ENCODE measurements around the gene REEP3. TPM values are rescaled to one million over a fixed set of nuclear protein-coding genes. Genes with fewer than 3 reads are reported as not detected.

The REEP3 gene
- total and polyA plus RNA-seq, 2 donors (not counting 1 experiment from before 2014, with no cell fraction given) = 2.2 to 8.8 TPM

DNA sequence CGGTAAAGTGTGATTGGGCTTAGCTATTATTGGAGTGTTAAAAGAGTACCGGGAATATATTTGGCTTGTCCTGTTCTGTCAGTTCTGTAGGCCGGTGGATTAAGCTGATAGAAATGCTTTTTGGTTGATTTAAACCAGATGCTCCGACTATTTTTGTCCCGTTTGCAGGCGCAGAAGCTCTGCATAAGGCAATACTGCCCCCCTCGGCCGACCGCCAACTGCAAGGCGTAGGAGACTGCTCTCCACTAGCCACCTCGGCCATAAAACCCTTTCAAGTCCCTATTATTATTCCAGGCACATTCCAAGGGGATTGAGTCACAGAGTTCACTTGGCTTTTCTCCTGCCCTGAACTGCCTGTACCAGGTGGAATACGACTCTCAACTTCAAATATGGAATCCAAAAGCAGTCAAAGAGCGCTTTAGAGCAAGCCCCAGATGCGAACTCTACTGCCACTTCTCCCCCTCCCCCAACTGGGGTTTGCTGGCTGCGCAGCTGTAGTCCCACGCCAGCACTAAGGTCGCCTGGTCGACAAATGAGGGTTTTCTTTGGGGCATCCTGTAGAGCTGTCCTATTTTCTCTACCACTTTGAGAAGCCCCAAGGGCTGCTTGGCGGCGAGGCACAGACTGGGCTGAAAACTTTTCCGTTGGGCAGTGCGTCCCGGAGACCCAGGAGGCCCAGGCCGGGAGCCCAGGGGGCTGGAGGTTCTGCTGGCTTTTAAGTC, 108.3 kb downstream of the REEP3 start:
- WGBS (ENCODE audit: insufficient coverage) = under 1% methylated on average over 21 of the region's 24 CpGs
- POLR2A ChIA-PET = interaction anchor here (0.6 to 2.2 kb wide), 7 partner anchors 20 to 463 kb away, joined by 3 to 9 read pairs (median 4); partner anchors contain the start of gene REEP3
- Histone ChIP-seq H3K27ac (ENCODE audit: low read length in 2 of 2) (peak overlapping the region; percentile 61 to 66), H3K4me2 (replicated peaks; ENCODE audit: low read depth, low read length, poor library complexity, severe bottlenecking) (peak overlapping the region; percentile 86), H3K9me3 (ENCODE audit: control extremely low read depth in 1 of 3, control insufficient read depth in 2 of 3, insufficient read depth in 1 of 3, low read length in 2 of 3) (no peaks in the 10 kb centered on the region), H3K27me3 (replicated peaks in 1 of 4; ENCODE audit: control extremely low read depth in 1 of 4, control insufficient read depth in 3 of 4, insufficient read depth in 4 of 4, low read length in 3 of 4) (no peaks in the 10 kb centered on the region), H3K79me2 (ENCODE audit: control insufficient read depth, insufficient read depth, low read length) (no peaks in the 10 kb centered on the region), H3K4me1 (ENCODE audit: control insufficient read depth in 2 of 2, insufficient read depth in 2 of 2, low read length in 2 of 2) (peaks cover 17 to 28% of the 10 kb centered on the region in 2 donors), H3K36me3 (replicated peaks in 1 of 2; ENCODE audit: control extremely low read depth in 1 of 2, control insufficient read depth in 1 of 2, extremely low read depth in 1 of 2, insufficient read depth in 2 of 2, low read length in 1 of 2) (no peaks in the 10 kb centered on the region), H2AFZ (ENCODE audit: insufficient read depth, low read depth, low read length, poor library complexity, severe bottlenecking) (peak overlapping the region; percentile 74), H3K9ac (ENCODE audit: low read length) (peak overlapping the region; percentile 67), H4K20me1 (ENCODE audit: control insufficient read depth, insufficient read depth, low read length, poor library complexity, severe bottlenecking) (no peaks in the 10 kb centered on the region), H3K4me3 (ENCODE audit: control extremely low read depth in 1 of 5, extremely low read depth in 1 of 5, insufficient read depth in 1 of 5, low read depth in 2 of 5, low read length in 4 of 5) (peak overlapping the region; percentile 65 to 88 (median 81))
- Mint-ChIP-seq H3K4me3 (peak overlapping the region; percentile 97), H3K4me1 (peaks cover 24% of the 10 kb centered on the region), H3K9me3 (ENCODE audit: insufficient read depth) (no peaks in the 10 kb centered on the region), H3K27ac (peak overlapping the region; percentile 96), H3K27me3 (no peaks in the 10 kb centered on the region)
- TF ChIP-seq EZH2 (IDR thresholded peaks at IDR 0.05; ENCODE audit: borderline replicate concordance, insufficient read depth, low read depth, low read length, poor library complexity, severe bottlenecking) = no peak
- TF ChIP-seq, protein P1, sequence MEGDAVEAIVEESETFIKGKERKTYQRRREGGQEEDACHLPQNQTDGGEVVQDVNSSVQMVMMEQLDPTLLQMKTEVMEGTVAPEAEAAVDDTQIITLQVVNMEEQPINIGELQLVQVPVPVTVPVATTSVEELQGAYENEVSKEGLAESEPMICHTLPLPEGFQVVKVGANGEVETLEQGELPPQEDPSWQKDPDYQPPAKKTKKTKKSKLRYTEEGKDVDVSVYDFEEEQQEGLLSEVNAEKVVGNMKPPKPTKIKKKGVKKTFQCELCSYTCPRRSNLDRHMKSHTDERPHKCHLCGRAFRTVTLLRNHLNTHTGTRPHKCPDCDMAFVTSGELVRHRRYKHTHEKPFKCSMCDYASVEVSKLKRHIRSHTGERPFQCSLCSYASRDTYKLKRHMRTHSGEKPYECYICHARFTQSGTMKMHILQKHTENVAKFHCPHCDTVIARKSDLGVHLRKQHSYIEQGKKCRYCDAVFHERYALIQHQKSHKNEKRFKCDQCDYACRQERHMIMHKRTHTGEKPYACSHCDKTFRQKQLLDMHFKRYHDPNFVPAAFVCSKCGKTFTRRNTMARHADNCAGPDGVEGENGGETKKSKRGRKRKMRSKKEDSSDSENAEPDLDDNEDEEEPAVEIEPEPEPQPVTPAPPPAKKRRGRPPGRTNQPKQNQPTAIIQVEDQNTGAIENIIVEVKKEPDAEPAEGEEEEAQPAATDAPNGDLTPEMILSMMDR (IDR thresholded peaks at IDR 0.05) = peak; percentile 90
- DNase-seq (peak; percentile 89), ATAC-seq (ENCODE audit: low read depth) (peak; percentile 56)
- CTCF ChIA-PET = interaction anchor here (0.6 to 8.6 kb wide), 46 partner anchors 10 to 811 kb away, joined by 3 to 129 read pairs (median 4); partner anchors contain the start of gene JMJD1C
- intact Hi-C loops (cut with micrococcal nuclease) = loop anchor here (1.0 to 10.0 kb wide), 11 partner anchors 21 to 813 kb away; partner anchors contain the start of genes EGR2, JMJD1C, NRBF2 and REEP3

Measured in B cell (primary cell).